Trophoblast cell (in vitro differentiated cells and primary cell): ENCODE measurements around the gene ATAD3A.
"Not testable (repeated sequence)": the region's sequence is repeated elsewhere in the genome, so short reads cannot be mapped to it uniquely, and the experiment has no call there.

Source experiments
- DNase-seq, 2 donors: peaks; one replicate each; pipeline ENCODE4 v3.0.0-alpha.2; 2016
- H2AFZ ChIP-seq: 2 replicates; pipeline ENCODE4 v1.6.1; 2013; ENCODE audit warnings: low read length, moderate library complexity, mild to moderate bottlenecking; ENCODE audit not compliant: insufficient read depth, poor library complexity
- H2AK5ac ChIP-seq: 2 replicates; pipeline ENCODE4 v1.6.1; 2013; ENCODE audit warnings: mild to moderate bottlenecking, low read length
- H2BK120ac ChIP-seq: 2 replicates; pipeline ENCODE4 v1.6.1; 2013; ENCODE audit warnings: low read length, mild to moderate bottlenecking, moderate library complexity; ENCODE audit not compliant: insufficient read depth, poor library complexity
- H2BK12ac ChIP-seq: 2 replicates; pipeline ENCODE4 v1.6.1; 2013; ENCODE audit warnings: mild to moderate bottlenecking, low read length, moderate library complexity
- H2BK5ac ChIP-seq: 2 replicates; pipeline ENCODE4 v1.6.1; 2013; ENCODE audit warnings: low read length, low read depth, moderate library complexity, mild to moderate bottlenecking; ENCODE audit not compliant: poor library complexity
- H3K14ac ChIP-seq: 2 replicates; pipeline ENCODE4 v1.6.1; 2013; ENCODE audit warnings: mild to moderate bottlenecking, low read length
- H3K18ac ChIP-seq: 2 replicates; pipeline ENCODE4 v1.6.1; 2013; ENCODE audit warnings: mild to moderate bottlenecking, low read length
- H3K23ac ChIP-seq: 2 replicates; pipeline ENCODE4 v1.6.1; 2013; ENCODE audit warnings: low read length
- H3K27ac ChIP-seq: 2 replicates; pipeline ENCODE4 v1.5.1; 2013; ENCODE audit warnings: low read depth, mild to moderate bottlenecking, inconsistent platforms, low read length, moderate library complexity
- H3K27me3 ChIP-seq: 2 replicates; pipeline ENCODE4 v1.6.1; 2013; ENCODE audit warnings: inconsistent platforms, mild to moderate bottlenecking, low read length, moderate library complexity; ENCODE audit not compliant: insufficient read depth
- H3K36me3 ChIP-seq, 2 experiments: 1 replicate in 1 of 2; 2 replicates in 1 of 2; pipeline ENCODE4 v1.6.1; 2013; ENCODE audit warnings: low read length in 2 of 2, mild to moderate bottlenecking in 2 of 2, moderate library complexity in 1 of 2; ENCODE audit not compliant: insufficient read depth in 2 of 2, control insufficient read depth in 1 of 2
- H3K4ac ChIP-seq: 2 replicates; pipeline ENCODE4 v1.6.1; 2013; ENCODE audit warnings: low read depth, mild to moderate bottlenecking, low read length, moderate library complexity
- H3K4me1 ChIP-seq, 2 experiments: 1 replicate in 1 of 2; 2 replicates in 1 of 2; pipeline ENCODE4 v1.6.1; 2013; ENCODE audit warnings: low read length in 2 of 2, mild to moderate bottlenecking in 2 of 2, moderate library complexity in 1 of 2; ENCODE audit not compliant: insufficient read depth in 2 of 2, control insufficient read depth in 1 of 2
- H3K4me2 ChIP-seq: 2 replicates; pipeline ENCODE4 v1.6.1; 2013; ENCODE audit warnings: inconsistent platforms, mild to moderate bottlenecking, low read length, moderate library complexity
- H3K4me3 ChIP-seq: 2 replicates; pipeline ENCODE4 v1.5.1; 2013; ENCODE audit warnings: mild to moderate bottlenecking, low read depth, low read length, inconsistent platforms
- H3K79me1 ChIP-seq: one replicate; pipeline ENCODE4 v1.6.1; 2013; ENCODE audit warnings: low read length
- H3K79me2 ChIP-seq: 2 replicates; pipeline ENCODE4 v1.6.1; 2013; ENCODE audit warnings: low read length, mild to moderate bottlenecking; ENCODE audit not compliant: control insufficient read depth, insufficient read depth, poor library complexity
- H3K9ac ChIP-seq: 2 replicates; pipeline ENCODE4 v1.6.1; 2013; ENCODE audit warnings: mild to moderate bottlenecking, low read length
- H3K9me3 ChIP-seq: 2 replicates; pipeline ENCODE4 v1.6.1; 2013; ENCODE audit warnings: low read depth, mild to moderate bottlenecking, control low read depth, inconsistent platforms, low read length; ENCODE audit not compliant: insufficient read depth
- H4K12ac ChIP-seq: 2 replicates; pipeline ENCODE4 v1.6.1; 2013; ENCODE audit warnings: low read depth, mild to moderate bottlenecking, low read length, moderate library complexity
- H4K8ac ChIP-seq: 2 replicates; pipeline ENCODE4 v1.6.1; 2013; ENCODE audit warnings: low read depth, mild to moderate bottlenecking, low read length, moderate library complexity
- H4K91ac ChIP-seq: one replicate; pipeline ENCODE4 v1.6.1; 2013; ENCODE audit warnings: low read depth, mild to moderate bottlenecking, low read length, moderate library complexity
- WGBS: extraction: QIAGEN DNeasy Blood & Tissue Kit; methylation state at CpG from one replicate; pipeline ENCODE4 v1.1.7; 2013; ENCODE audit warnings: missing lambda C conversion rate; ENCODE audit not compliant: insufficient read length, insufficient coverage; ENCODE audit errors: extremely low coverage; 5-methylcytosine and 5-hydroxymethylcytosine counted together

The ATAD3A gene

GRCh38 chr1:1477206-1477605, 34.8 kb upstream of the ATAD3A start:
- no peak overlapping the region for H2AFZ ChIP-seq
- H4K12ac ChIP-seq: no peak overlapping the region
- no peak overlapping the region for H2AK5ac ChIP-seq
- H3K9ac ChIP-seq: no peak overlapping the region
- DNase-seq: no peak
- no peak overlapping the region for H3K4me2 ChIP-seq
- H3K9me3 ChIP-seq: peaks cover 8% of the 10 kb centered on the region
- no peak overlapping the region for H3K14ac ChIP-seq
- H3K79me2 ChIP-seq: peaks cover 6% of the 10 kb centered on the region
- no peak overlapping the region for H2BK120ac ChIP-seq
- peaks cover 0 to 6% of the 10 kb centered on the region in 2 experiments for H3K4me1 ChIP-seq
- no peak overlapping the region for H4K91ac ChIP-seq
- no peak overlapping the region for H3K23ac ChIP-seq
- H3K18ac ChIP-seq: no peak overlapping the region
- H3K27me3 ChIP-seq: no peaks in the 10 kb centered on the region
- no peak overlapping the region for H3K4me3 ChIP-seq
- no CpG with 5 or more reads among the region's 22 CpGs for WGBS
- H4K8ac ChIP-seq: no peak overlapping the region
- no peak overlapping the region for H2BK5ac ChIP-seq
- H3K79me1 ChIP-seq: no peaks in the 10 kb centered on the region
- no peak overlapping the region for H3K27ac ChIP-seq
- H3K36me3 ChIP-seq: peaks cover 42% of the 10 kb centered on the region in 2 experiments
- no peak overlapping the region for H3K4ac ChIP-seq
- no peak overlapping the region for H2BK12ac ChIP-seq

GRCh38 chr1:1479547-1480487, 32.1 kb upstream of the ATAD3A start:
- no peak overlapping the region for H2AFZ ChIP-seq
- H3K14ac ChIP-seq: no peak overlapping the region
- no peak overlapping the region for H3K18ac ChIP-seq
- no peak overlapping the region for H4K91ac ChIP-seq
- no peak overlapping the region for H4K8ac ChIP-seq
- peak overlapping the region; percentile 52 for H3K4me3 ChIP-seq
- H3K4ac ChIP-seq: no peak overlapping the region
- no peak overlapping the region for H3K9ac ChIP-seq
- no peak overlapping the region for H2BK12ac ChIP-seq
- H2AK5ac ChIP-seq: no peak overlapping the region
- no peak overlapping the region for H2BK120ac ChIP-seq
- DNase-seq: no peak
- no peaks in the 10 kb centered on the region for H3K79me2 ChIP-seq
- peaks cover 8% of the 10 kb centered on the region for H3K9me3 ChIP-seq
- H3K4me1 ChIP-seq: no peaks in the 10 kb centered on the region
- peaks cover 65 to 66% of the 10 kb centered on the region in 2 experiments for H3K36me3 ChIP-seq
- no peak overlapping the region for H3K4me2 ChIP-seq
- no peak overlapping the region for H3K23ac ChIP-seq
- no peaks in the 10 kb centered on the region for H3K79me1 ChIP-seq
- no peak overlapping the region for H3K27ac ChIP-seq
- H2BK5ac ChIP-seq: no peak overlapping the region
- no peaks in the 10 kb centered on the region for H3K27me3 ChIP-seq
- H4K12ac ChIP-seq: no peak overlapping the region
- WGBS: no CpG with 5 or more reads among the region's 42 CpGs

- not testable (repeated sequence) for H3K14ac ChIP-seq, H2BK5ac ChIP-seq, H2BK12ac ChIP-seq, H3K9me3 ChIP-seq, H3K79me1 ChIP-seq, H4K91ac ChIP-seq, H2BK120ac ChIP-seq, H4K12ac ChIP-seq, H2AFZ ChIP-seq, H3K4ac ChIP-seq, H3K4me2 ChIP-seq, H3K18ac ChIP-seq, H4K8ac ChIP-seq, DNase-seq, H2AK5ac ChIP-seq, H3K4me1 ChIP-seq, H3K27ac ChIP-seq, H3K23ac ChIP-seq, H3K27me3 ChIP-seq, H3K4me3 ChIP-seq, H3K9ac ChIP-seq, H3K79me2 ChIP-seq
- peaks cover 66 to 69% of the 10 kb centered on the region in 2 experiments for H3K36me3 ChIP-seq
- no CpG with 5 or more reads among the region's 16 CpGs for WGBS
These were observed 31.5 kb upstream of the ATAD3A start for GRCh38 chr1:1480488-1480867.

- not testable (repeated sequence) for H3K79me1 ChIP-seq, H3K18ac ChIP-seq, H2AFZ ChIP-seq, H2BK120ac ChIP-seq, H3K4me2 ChIP-seq, H3K23ac ChIP-seq, H3K4me1 ChIP-seq, H3K79me2 ChIP-seq, H2BK5ac ChIP-seq, H3K27ac ChIP-seq, DNase-seq, H3K9me3 ChIP-seq, H4K91ac ChIP-seq, H4K8ac ChIP-seq, H4K12ac ChIP-seq, H3K4me3 ChIP-seq, H3K9ac ChIP-seq, H3K4ac ChIP-seq, H3K27me3 ChIP-seq, H3K14ac ChIP-seq, H2AK5ac ChIP-seq, H2BK12ac ChIP-seq
- WGBS: no CpG with 5 or more reads among the region's 30 CpGs
- H3K36me3 ChIP-seq: peaks cover 73 to 77% of the 10 kb centered on the region in 2 experiments
These were observed 30.2 kb upstream of the ATAD3A start for GRCh38 chr1:1481811-1482210.
